Keratinocyte (primary cell): ENCODE measurements around the gene UNC79. TPM values are rescaled to one million over a fixed set of nuclear protein-coding genes. Genes with fewer than 3 reads are reported as not detected.

Source experiments
- DNase-seq: peaks from one replicate; pipeline ENCODE4 v3.0.0-alpha.2; 2011; ENCODE audit warnings: low read depth, missing footprints, low spot score
- FAIRE-seq: peaks from 2 replicates; lab custom pipeline; 2011; peaks lifted over from hg19 to GRCh38; lab: Jason Lieb, UNC
- H2AFZ ChIP-seq: 2 replicates; pipeline ENCODE4 v1.6.0; 2012; ENCODE audit warnings: low read length, control low read depth, inconsistent platforms; ENCODE audit not compliant: control insufficient read depth
- H3K27ac ChIP-seq: 2 replicates; pipeline ENCODE4 v1.5.1; 2011; ENCODE audit warnings: low read length; ENCODE audit not compliant: control insufficient read depth, insufficient read depth
- H3K27me3 ChIP-seq: 3 replicates; pipeline ENCODE4 v1.6.0; 2011; ENCODE audit warnings: low read length; ENCODE audit not compliant: control insufficient read depth, insufficient read depth; ENCODE audit errors: extremely low read depth
- H3K36me3 ChIP-seq, 2 experiments: 2 replicates in 1 of 2; 3 replicates in 1 of 2; pipeline ENCODE4 v1.5.1; 2011; ENCODE audit warnings: low read length in 2 of 2, mild to moderate bottlenecking in 1 of 2; ENCODE audit not compliant: control insufficient read depth in 2 of 2, insufficient read depth in 2 of 2; ENCODE audit errors: extremely low read depth in 1 of 2
- H3K4me1 ChIP-seq: 3 replicates; pipeline ENCODE4 v1.5.1; 2011; ENCODE audit warnings: low read length; ENCODE audit not compliant: control insufficient read depth, insufficient read depth; ENCODE audit errors: extremely low read depth
- H3K4me2 ChIP-seq: 3 replicates; pipeline ENCODE4 v1.6.0; 2011; ENCODE audit warnings: low read depth, low read length; ENCODE audit not compliant: control insufficient read depth, insufficient read depth; ENCODE audit errors: extremely low read depth
- H3K4me3 ChIP-seq, 3 experiments: fragments of 200-600 bp in 1 of 3; sonication (generic) in 1 of 3; 2 replicates in 2 of 3; 3 replicates in 1 of 3; pipeline ENCODE4 v1.5.1; 2011 to 2016; ENCODE audit warnings: low read length in 3 of 3, mild to moderate bottlenecking in 3 of 3, control low read depth in 2 of 3, inconsistent platforms in 1 of 3, low read depth in 1 of 3, mixed read lengths in 1 of 3, mixed run types in 1 of 3, moderate library complexity in 1 of 3; ENCODE audit not compliant: control insufficient read depth in 2 of 3, insufficient read depth in 2 of 3; ENCODE audit errors: extremely low read depth in 1 of 3
- H3K79me2 ChIP-seq: 2 replicates; pipeline ENCODE4 v1.6.0; 2012; ENCODE audit warnings: low read length; ENCODE audit not compliant: control insufficient read depth, insufficient read depth
- H3K9ac ChIP-seq: 3 replicates; pipeline ENCODE4 v1.6.0; 2011; ENCODE audit warnings: low read length; ENCODE audit not compliant: control insufficient read depth, insufficient read depth; ENCODE audit errors: extremely low read depth
- H3K9me1 ChIP-seq: 3 replicates; pipeline ENCODE4 v1.6.0; 2011; ENCODE audit warnings: low read length; ENCODE audit not compliant: control insufficient read depth, insufficient read depth; ENCODE audit errors: extremely low read depth
- H3K9me3 ChIP-seq: 2 replicates; pipeline ENCODE4 v1.5.1; 2012; ENCODE audit warnings: low read depth, low read length; ENCODE audit not compliant: control insufficient read depth
- H4K20me1 ChIP-seq: 3 replicates; pipeline ENCODE4 v1.6.0; 2011; ENCODE audit warnings: low read length; ENCODE audit not compliant: control insufficient read depth, insufficient read depth; ENCODE audit errors: extremely low read depth
- EZH2 ChIP-seq: IDR thresholded peaks from one replicate; pipeline ENCODE4 v1.6.1; 2012; ENCODE audit warnings: inconsistent platforms, mild to moderate bottlenecking, low read length, moderate library complexity
- dilution Hi-C: fragments of 300-500 bp; cut with MboI; formaldehyde crosslinking; loops from one replicate; pipeline ENCODE4 v1.7.0; 2020; ENCODE audit warnings: low sequenced_read_pairs; ENCODE audit not compliant: extremely low pct_ligation_motif_present
- polyA plus RNA-seq, 5 experiments: library from polyadenylated mRNA; depleted of rRNA in 3 of 5; stranded (reverse) in 3 of 5; stranded (forward) in 1 of 5; unstranded in 1 of 5; fragments of >200 nt; gene quantifications; 1 replicate in 1 of 5; 2 replicates in 3 of 5; 3 replicates in 1 of 5; pipeline versions ENCODE4 v1.2.1 to v1.2.3, GENCODE V29; 2011 to 2012; ENCODE audit warnings: missing spikeins in 2 of 5, low read depth in 1 of 5, low replicate concordance in 1 of 5
- TF ChIP-seq, protein P1 (sequence below), 3 experiments: IDR thresholded peaks in 1 of 3; conservative IDR thresholded peaks in 1 of 3; optimal IDR thresholded peaks in 1 of 3; 2 replicates in 2 of 3; 3 replicates in 1 of 3; pipeline versions ENCODE3 to v1.5.1; 2011; ENCODE audit warnings: low read length in 3 of 3, mild to moderate bottlenecking in 3 of 3, moderate library complexity in 2 of 3, control low read depth in 1 of 3, inconsistent platforms in 1 of 3; ENCODE audit not compliant: insufficient read depth in 2 of 3; ENCODE audit errors: extremely low read depth in 1 of 3

The UNC79 gene
- polyA plus RNA-seq, 1 donor (not counting 4 experiments of a cell fraction or from before 2014, with no cell fraction given), result 0.01 TPM

DNA sequence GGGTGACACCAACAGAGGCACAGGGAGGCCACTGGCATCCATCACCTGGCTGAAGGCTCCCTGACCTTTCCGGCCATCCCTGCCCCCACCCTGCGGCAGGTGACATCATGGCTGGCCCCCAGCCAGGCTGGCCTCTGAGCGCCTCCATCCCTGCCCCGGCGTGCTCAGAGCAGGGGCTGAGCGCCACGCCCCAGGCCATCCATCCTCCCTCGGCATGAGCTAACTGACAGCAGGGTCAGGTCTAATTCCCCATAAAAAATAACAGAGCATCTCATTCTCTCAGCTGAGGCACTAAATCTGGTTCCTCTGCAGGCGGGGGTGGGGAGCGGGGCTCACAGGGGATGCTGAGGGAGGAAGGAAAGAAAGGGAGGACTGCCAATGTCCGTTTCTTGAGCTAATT, 306.9 kb downstream of the UNC79 start:
- no peak overlapping the region for H3K27ac ChIP-seq
- no peak overlapping the region for H3K9ac ChIP-seq
- no peak overlapping the region for H3K4me3 ChIP-seq
- no peaks in the 10 kb centered on the region for H3K27me3 ChIP-seq
- no peaks in the 10 kb centered on the region for H4K20me1 ChIP-seq
- H3K36me3 ChIP-seq, result no peaks in the 10 kb centered on the region
- H3K4me2 ChIP-seq, result no peak overlapping the region
- H3K9me3 ChIP-seq, result no peaks in the 10 kb centered on the region
- no peaks in the 10 kb centered on the region for H3K79me2 ChIP-seq
- no peaks in the 10 kb centered on the region for H3K9me1 ChIP-seq
- dilution Hi-C loops, result no loop called here
- H2AFZ ChIP-seq, result no peak overlapping the region
- FAIRE-seq (no peak), DNase-seq (no peak)
- H3K4me1 ChIP-seq, result no peaks in the 10 kb centered on the region
- TF ChIP-seq EZH2, result no peak
- TF ChIP-seq, protein P1, sequence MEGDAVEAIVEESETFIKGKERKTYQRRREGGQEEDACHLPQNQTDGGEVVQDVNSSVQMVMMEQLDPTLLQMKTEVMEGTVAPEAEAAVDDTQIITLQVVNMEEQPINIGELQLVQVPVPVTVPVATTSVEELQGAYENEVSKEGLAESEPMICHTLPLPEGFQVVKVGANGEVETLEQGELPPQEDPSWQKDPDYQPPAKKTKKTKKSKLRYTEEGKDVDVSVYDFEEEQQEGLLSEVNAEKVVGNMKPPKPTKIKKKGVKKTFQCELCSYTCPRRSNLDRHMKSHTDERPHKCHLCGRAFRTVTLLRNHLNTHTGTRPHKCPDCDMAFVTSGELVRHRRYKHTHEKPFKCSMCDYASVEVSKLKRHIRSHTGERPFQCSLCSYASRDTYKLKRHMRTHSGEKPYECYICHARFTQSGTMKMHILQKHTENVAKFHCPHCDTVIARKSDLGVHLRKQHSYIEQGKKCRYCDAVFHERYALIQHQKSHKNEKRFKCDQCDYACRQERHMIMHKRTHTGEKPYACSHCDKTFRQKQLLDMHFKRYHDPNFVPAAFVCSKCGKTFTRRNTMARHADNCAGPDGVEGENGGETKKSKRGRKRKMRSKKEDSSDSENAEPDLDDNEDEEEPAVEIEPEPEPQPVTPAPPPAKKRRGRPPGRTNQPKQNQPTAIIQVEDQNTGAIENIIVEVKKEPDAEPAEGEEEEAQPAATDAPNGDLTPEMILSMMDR (optimal IDR thresholded peaks at IDR 0.05 in 1 of 3, IDR thresholded peaks at IDR 0.05 in 1 of 3, conservative IDR thresholded peaks at IDR 0.05 in 1 of 3; ENCODE audit: extremely low read depth in 1 of 3, insufficient read depth in 2 of 3, low read length in 3 of 3), result no peak

DNA sequence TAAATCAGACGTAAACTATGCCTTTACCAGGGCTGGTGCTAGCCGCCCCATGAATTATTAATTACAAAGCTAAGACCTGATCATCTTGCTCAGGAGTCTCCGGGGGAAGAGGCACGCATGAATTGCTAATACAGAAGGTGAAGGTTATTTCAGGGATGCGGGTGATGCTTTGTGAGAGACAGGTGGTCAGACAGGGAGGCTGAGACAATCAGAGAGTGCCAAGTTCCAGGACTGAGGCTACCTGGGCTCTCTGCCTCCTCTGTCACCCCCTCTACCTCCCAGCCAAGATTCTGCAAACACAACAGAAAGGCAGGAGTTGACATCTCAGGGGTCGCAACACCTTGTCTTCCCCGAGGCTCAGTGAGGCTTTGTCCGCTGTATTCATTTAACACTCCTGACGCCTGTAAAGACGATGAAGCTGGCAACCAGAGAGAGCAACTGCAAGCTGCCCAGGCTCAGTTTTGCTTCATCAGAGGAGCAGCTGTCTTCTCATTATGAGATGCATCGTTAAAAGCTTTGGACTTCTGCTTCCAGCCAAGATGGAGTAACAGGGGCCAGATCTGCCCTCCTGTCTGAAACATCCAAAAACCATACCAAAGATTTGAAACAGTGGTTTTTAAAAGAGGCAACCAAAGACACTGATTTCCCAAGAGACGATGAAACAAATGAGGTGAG, 311.0 kb downstream of the UNC79 start:
- dilution Hi-C loops, result no loop called here
- Histone ChIP-seq H3K27ac (no peak overlapping the region), H3K9me1 (no peaks in the 10 kb centered on the region), H3K9ac (no peak overlapping the region), H3K36me3 (no peaks in the 10 kb centered on the region), H3K79me2 (no peaks in the 10 kb centered on the region), H2AFZ (no peak overlapping the region), H4K20me1 (no peaks in the 10 kb centered on the region), H3K4me1 (no peaks in the 10 kb centered on the region), H3K4me3 (no peak overlapping the region), H3K4me2 (no peak overlapping the region), H3K27me3 (no peaks in the 10 kb centered on the region), H3K9me3 (no peaks in the 10 kb centered on the region)
- DNase-seq (no peak), FAIRE-seq (no peak)
- TF ChIP-seq EZH2, result no peak
- TF ChIP-seq, protein P1 (optimal IDR thresholded peaks at IDR 0.05 in 1 of 3, IDR thresholded peaks at IDR 0.05 in 1 of 3, conservative IDR thresholded peaks at IDR 0.05 in 1 of 3; ENCODE audit: extremely low read depth in 1 of 3, insufficient read depth in 2 of 3, low read length in 3 of 3), result no peak
